ENCODE results near the gene CLSTN2. TPM values are rescaled to one million over a fixed set of nuclear protein-coding genes. Genes with fewer than 3 reads are reported as not detected.
A peak's percentile ranks its signal among the peaks of the same experiment; 100 is the strongest.

Gene CLSTN2
- 10 to 100 TPM; 13.4 to 21.3 (median 19.4) TPM for total RNA-seq

DNA sequence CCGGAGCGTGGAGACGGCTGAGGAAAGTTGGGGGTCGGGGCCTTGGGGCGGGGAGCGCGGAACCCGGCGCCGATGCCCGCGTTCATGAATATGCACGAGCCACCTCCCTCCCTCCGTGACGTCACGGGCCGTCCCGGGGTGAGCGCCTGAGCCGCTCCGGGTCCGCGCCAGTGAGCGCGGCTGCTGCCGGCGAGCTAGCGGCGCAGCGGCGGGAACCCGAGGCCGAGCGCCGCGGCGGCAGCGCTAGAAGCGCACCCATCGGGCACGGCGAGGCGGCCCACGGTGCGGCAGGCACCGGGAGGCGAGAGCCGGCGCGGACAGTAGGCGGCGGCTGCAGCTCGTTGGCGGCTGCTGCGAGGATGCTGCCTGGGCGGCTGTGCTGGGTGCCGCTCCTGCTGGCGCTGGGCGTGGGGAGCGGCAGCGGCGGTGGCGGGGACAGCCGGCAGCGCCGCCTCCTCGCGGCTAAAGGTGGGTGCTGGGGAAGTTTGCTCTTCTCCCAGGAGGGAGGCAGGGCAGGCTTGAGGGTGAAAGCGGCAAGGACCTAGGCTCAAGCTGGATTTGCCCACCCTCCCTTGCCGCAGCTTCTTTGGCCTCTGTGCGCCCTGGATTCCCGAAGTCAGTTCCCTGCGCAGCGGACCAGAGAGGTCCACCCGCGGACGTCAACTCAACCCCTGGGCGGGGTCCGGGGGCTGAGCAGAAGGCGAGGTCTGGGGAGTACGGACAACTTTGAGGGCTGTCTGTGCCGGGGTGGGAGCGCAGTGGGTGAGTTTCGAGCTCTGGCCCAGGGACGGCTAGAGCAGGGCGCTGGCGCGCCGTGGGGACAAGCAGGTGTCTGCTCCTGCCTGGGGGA is at the start of gene CLSTN2:
Gene CLSTN2, plus strand, starts transcription at position 170 of the 850 bp plus-strand sequence.
- H3K27ac ChIP-seq = peak within 1 kb of the TSS in 1 of 4 donors; percentile 62
- no peaks in the 10 kb centered on the region for H3K9me3 ChIP-seq
- 1% methylated on average over 33 to 69 of the region's 89 CpGs for WGBS, 2 donors
- peaks cover 0 to 28% of the 10 kb centered on the region in 2 donors for H3K27me3 ChIP-seq
- no peaks in the 10 kb centered on the region for H3K36me3 ChIP-seq
- DNase-seq (ENCODE audit: low spot score in 2 of 2) = peak; percentile 52 to 64
- TF ChIP-seq POLR2A (IDR thresholded peaks at IDR 0.05) (peak in 1 of 2 donors; percentile 36), EP300 (IDR thresholded peaks at IDR 0.05) (no peak)
- TF ChIP-seq, protein P1, sequence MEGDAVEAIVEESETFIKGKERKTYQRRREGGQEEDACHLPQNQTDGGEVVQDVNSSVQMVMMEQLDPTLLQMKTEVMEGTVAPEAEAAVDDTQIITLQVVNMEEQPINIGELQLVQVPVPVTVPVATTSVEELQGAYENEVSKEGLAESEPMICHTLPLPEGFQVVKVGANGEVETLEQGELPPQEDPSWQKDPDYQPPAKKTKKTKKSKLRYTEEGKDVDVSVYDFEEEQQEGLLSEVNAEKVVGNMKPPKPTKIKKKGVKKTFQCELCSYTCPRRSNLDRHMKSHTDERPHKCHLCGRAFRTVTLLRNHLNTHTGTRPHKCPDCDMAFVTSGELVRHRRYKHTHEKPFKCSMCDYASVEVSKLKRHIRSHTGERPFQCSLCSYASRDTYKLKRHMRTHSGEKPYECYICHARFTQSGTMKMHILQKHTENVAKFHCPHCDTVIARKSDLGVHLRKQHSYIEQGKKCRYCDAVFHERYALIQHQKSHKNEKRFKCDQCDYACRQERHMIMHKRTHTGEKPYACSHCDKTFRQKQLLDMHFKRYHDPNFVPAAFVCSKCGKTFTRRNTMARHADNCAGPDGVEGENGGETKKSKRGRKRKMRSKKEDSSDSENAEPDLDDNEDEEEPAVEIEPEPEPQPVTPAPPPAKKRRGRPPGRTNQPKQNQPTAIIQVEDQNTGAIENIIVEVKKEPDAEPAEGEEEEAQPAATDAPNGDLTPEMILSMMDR (IDR thresholded peaks at IDR 0.05) = peak in 2 of 5 experiments; percentile 12 to 29
- peaks cover 0 to 38% (median 12%) of the 10 kb centered on the region in 4 donors for H3K4me1 ChIP-seq
- H3K4me3 ChIP-seq = peak within 1 kb of the TSS; percentile 34 to 70 (median 50)

DNA sequence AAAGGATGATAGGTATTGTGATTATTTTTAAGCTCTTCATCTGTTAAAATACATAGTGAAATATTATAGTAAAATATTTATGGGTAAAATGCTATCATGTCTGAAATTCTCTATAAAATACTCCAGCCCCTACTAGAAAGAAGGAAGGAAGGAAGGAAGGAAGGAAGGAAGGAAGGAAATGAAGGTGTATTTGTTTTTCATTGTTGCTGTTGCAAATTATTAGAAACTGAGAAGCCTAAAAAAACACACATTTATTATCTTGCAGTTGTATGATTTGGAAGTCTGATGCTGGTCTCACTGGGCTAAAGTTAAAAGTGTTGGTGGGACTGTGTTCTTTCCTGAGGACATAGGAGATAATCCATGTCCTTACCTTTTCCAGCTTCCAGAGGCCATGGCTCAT is 47.6 kb upstream of the CLSTN2 start:
- TF ChIP-seq POLR2A (IDR thresholded peaks at IDR 0.05) = no peak
- TF ChIP-seq EP300 (IDR thresholded peaks at IDR 0.05) = no peak

DNA sequence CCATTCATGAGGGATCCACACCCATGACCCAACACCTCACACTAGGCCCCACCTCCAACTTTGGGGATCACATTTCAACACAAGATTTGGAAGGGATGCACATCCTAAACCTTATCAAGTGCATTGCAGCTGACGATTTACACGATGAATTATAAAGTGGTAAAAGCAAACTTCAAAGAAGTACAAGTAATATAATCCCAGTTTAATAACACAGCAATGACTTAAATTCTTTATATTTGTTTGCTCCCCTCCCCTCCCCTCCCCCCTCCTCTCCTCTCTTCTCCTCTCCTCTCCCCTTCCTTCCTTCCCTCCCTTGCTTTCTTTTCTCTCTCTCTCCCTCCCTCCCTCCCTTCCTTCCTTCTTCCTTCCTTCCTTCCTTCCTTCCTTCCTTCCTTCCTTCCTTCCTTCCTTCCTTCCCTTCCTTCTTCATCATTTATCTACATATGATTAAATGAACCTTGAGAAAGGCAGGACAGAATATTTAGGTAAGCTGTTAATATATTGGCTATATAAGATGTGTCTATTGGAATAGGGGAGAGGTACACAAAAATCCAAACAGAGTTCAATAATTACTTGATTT is 46.3 kb upstream of the CLSTN2 start:
- no peak overlapping the region for H3K4me3 ChIP-seq
- WGBS, 2 donors = 92 to 97% methylated on average over 2 of the region's 2 CpGs
- no peak for TF ChIP-seq EP300 (IDR thresholded peaks at IDR 0.05)
- TF ChIP-seq, protein P1 (IDR thresholded peaks at IDR 0.05) = no peak
- TF ChIP-seq POLR2A (IDR thresholded peaks at IDR 0.05) = no peak
- no peak overlapping the region for H3K27ac ChIP-seq
- H3K36me3 ChIP-seq = no peaks in the 10 kb centered on the region
- H3K4me1 ChIP-seq = peaks cover 0 to 19% (median 0%) of the 10 kb centered on the region in 4 donors
- no peaks in the 10 kb centered on the region for H3K9me3 ChIP-seq
- DNase-seq (ENCODE audit: low spot score in 2 of 2) = no peak
- no peaks in the 10 kb centered on the region for H3K27me3 ChIP-seq

More for the DNA sequence above, 47.6 kb upstream of the CLSTN2 start:
- no peak for DNase-seq (ENCODE audit: low spot score in 2 of 2)
- Histone ChIP-seq H3K4me3 (no peak overlapping the region), H3K4me1 (peaks cover 0 to 7% (median 0%) of the 10 kb centered on the region in 4 donors), H3K9me3 (peaks cover 0 to 11% (median 0%) of the 10 kb centered on the region in 4 donors), H3K36me3 (no peaks in the 10 kb centered on the region), H3K27ac (no peak overlapping the region), H3K27me3 (no peaks in the 10 kb centered on the region)

DNA sequence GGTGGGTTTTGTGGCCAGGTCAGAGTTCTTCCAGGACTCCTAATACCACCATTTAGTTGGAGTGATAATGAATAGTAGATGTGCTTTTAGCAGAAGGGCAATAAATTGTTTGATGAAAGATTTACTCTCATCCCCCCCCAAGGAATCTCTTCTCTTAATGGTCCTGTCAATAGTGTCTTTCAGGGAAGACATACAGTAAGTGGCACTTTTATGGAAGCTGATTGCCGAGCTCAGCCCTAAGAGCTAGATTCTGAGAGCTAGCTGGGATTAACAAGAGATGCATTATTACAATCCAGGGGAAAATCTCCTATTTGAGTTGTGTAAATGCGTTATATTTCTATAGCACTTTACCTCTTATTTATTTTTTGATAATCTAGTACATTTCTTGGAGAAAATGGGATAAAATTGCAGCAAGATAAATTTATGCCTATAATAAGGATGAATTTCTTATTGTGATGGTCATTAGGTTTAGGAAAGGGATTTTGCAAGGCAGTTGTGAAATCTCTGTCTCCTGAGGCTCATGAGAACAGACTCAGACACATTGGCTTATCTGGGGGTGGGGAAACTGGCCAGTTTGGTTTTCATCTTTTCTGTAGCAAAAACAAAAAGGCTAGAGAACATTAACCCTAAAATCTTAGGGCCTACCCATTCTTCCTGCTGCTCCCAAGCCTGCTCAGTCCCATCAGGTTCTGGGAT is 41.6 kb upstream of the CLSTN2 start:
- Histone ChIP-seq H3K36me3 (no peaks in the 10 kb centered on the region), H3K9me3 (no peaks in the 10 kb centered on the region), H3K4me3 (no peak overlapping the region), H3K27me3 (no peaks in the 10 kb centered on the region), H3K4me1 (peaks cover 0 to 24% (median 0%) of the 10 kb centered on the region in 4 donors), H3K27ac (peak overlapping the region in 2 of 4 donors; percentile 56 to 61)
- 42 to 43% methylated on average over 2 of the region's 2 CpGs for WGBS, 2 donors
- peak in 1 of 2 donors; percentile 26 for TF ChIP-seq EP300 (IDR thresholded peaks at IDR 0.05)
- TF ChIP-seq, protein P1 (IDR thresholded peaks at IDR 0.05) = no peak
- no peak for TF ChIP-seq POLR2A (IDR thresholded peaks at IDR 0.05)
- DNase-seq (ENCODE audit: low spot score in 2 of 2) = peak in 1 of 2 donors; percentile 70

DNA sequence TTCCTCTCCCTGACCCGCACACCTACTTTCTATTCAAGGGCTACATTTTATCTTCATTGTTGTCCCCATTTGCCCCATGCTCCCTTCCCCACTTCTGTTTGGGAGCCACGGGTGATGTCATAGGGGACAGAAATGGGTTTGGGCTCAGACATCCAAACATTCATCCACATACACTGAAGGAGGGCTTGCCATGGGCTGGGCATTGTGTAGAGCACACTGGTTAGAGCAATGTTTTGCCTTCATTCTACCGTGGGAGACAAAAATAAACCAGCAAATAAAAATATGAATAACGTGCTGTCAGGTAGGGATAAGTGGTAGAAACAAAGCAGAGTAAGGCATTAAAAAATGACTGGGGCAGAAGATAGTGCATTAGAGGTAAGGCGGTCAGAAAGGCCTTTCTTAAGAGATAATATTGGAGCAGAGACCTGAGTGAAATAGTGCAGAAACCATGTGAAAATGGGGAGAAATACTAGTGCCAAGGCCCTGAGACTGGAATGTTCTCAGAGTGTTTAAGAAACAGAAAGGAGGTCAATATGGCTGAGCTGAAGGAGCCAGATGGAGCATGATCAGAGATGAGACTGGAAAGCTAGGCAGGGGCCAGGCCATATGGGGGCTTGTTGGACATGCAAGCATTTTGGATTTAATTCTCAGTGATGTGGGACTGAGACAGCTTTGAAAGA is 40.9 kb upstream of the CLSTN2 start:
- H3K36me3 ChIP-seq = no peaks in the 10 kb centered on the region
- H3K27ac ChIP-seq = peak overlapping the region in 3 of 4 donors; percentile 43 to 61 (median 50)
- TF ChIP-seq, protein P1 (IDR thresholded peaks at IDR 0.05) = no peak
- TF ChIP-seq EP300 (IDR thresholded peaks at IDR 0.05) = peak in 1 of 2 donors; percentile 16
- no peak for TF ChIP-seq POLR2A (IDR thresholded peaks at IDR 0.05)
- H3K4me1 ChIP-seq = peaks cover 0 to 24% (median 0%) of the 10 kb centered on the region in 4 donors
- H3K27me3 ChIP-seq = no peaks in the 10 kb centered on the region
- H3K9me3 ChIP-seq = no peaks in the 10 kb centered on the region
- 65 to 72% methylated on average over 5 of the region's 5 CpGs for WGBS, 2 donors
- no peak overlapping the region for H3K4me3 ChIP-seq
- DNase-seq (ENCODE audit: low spot score in 2 of 2) = no peak

Measured in tibial nerve (tissue), 4 donors.